ENCODE results near the gene HMGB4.

HMGB4 gene

DNA sequence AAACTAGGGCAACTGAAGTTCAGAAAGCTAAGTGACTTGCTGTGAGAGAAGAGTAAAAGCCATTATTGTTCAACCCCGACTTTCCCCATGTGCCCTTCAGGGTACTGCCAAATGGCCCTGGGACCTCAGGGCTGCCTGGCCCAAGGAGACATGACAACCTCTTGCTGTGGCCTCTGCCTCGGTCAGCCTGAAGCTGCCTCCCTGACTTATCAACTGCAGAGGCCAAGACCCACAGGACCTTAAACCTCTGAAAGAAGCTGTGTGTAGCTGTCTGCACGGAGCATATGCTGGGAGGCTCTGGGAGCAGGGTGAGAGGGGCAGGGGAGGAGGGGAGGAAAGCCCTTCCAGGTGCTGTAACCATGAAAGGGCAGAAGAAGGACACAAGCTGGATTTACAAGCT, 35.9 kb downstream of the HMGB4 start:
- no peak for DNase-seq

DNA sequence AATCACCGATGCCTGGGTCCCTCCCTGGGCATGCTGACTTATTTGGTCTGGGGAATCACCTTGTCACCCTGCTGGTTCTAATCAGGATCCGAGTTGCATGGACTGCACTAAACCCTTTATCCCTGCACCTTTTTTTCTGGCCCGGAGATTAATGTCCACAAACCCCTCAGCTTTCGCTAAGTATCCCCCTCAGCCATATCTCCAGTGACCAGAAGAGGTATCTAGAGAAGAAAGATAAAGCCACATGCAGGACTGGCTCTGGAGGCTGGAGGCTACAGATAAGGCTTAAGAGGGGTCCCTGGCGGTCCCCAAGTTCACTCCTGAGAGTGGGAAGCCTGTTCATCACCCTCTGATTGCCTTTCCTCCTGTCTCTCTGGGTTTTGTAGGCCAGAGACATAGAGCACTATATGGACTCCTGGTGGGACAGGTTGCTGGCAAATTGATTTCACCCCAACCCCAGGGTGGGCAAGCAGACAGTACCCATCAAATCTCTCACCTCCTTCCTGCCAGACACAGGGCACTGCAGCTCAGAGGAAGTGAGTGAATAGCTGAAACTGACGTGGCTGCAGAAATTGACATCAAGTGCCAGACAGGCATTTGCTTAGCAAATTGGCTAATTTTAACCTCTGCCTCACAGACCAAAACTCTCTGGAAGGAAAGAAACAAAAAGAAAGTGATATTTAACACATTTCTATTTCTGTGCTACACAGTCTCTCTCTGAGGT, 38.8 kb downstream of the HMGB4 start:
- no peak for DNase-seq

- no peak for DNase-seq
Observed at GRCh38 chr1:33903210-33903589, 39.3 kb downstream of the HMGB4 start.

GRCh38 chr1:33905241-33905640, 41.4 kb downstream of the HMGB4 start:
- DNase-seq: no peak

DNA sequence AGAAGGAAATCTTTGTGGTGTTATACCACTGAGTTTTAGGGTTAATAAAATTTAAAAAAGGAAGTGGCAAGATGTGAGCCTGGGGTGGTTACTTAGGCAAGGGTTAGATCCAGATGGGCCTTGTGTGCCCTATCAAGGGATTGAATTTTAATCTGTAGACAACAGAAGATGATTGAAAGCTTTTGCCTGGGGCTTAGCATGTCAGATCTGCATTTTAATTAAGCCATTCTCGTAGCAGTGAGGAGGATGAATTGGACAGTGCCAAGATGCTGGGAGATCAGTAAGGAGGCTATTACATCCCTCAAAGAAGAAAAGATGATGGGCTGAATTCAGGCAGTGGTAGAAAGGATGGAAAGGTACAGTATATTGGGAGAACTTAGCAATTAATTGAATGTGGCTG, 42.3 kb downstream of the HMGB4 start:
- no peak for DNase-seq

- DNase-seq: no peak
Observed at GRCh38 chr1:33908324-33908956, 44.6 kb downstream of the HMGB4 start.

All from NCI-H1105 treated with DMSO at 0.1 percent for 48 hours (cell line).